Endothelial cell of umbilical vein (primary cell): ENCODE measurements around the gene ZNF174. TPM values are rescaled to one million over a fixed set of nuclear protein-coding genes. Genes with fewer than 3 reads are reported as not detected.

Experiments used
- BruUV-seq: library from RNA; stranded (reverse); fragments of 400-500 nt; replicated peaks from 2 replicates; lab custom pipeline; 2021; lab: Mats Ljungman, UMichigan
- CTCF ChIA-PET: fragments of 300-600, 350-600 bp; sonication (Branson Sonifier 250); formaldehyde crosslinking; loops from one replicate; lab custom pipeline; 2021; ENCODE audit warnings: antibody characterized with exemption, inconsistent platforms; lab: Charles Lee
- POLR2A ChIA-PET: fragments of 300-600, 350-600 bp; sonication (Branson Sonifier 250); formaldehyde crosslinking; loops from one replicate; lab custom pipeline; 2021; ENCODE audit warnings: antibody characterized with exemption, inconsistent platforms; lab: Charles Lee
- DNase-seq: peaks from one replicate; pipeline ENCODE4 v3.0.0-alpha.2; 2011; ENCODE audit warnings: low read depth, low spot score
- FAIRE-seq: peaks from 2 replicates; lab custom pipeline; 2011; peaks lifted over from hg19 to GRCh38; lab: Jason Lieb, UNC
- H2AFZ ChIP-seq: 2 replicates; pipeline ENCODE4 v1.6.0; 2012; ENCODE audit warnings: low read depth, low read length, control low read depth, inconsistent platforms
- H3K27ac ChIP-seq: 2 replicates; pipeline ENCODE4 v1.5.1; 2011; ENCODE audit warnings: low read depth, mild to moderate bottlenecking, control low read depth, low read length, moderate library complexity; ENCODE audit not compliant: insufficient read depth
- H3K27me3 ChIP-seq, 2 experiments: 2 replicates each; pipeline versions ENCODE4 v1.6.0 to v1.6.1; 2011; ENCODE audit warnings: low read length in 2 of 2, mixed read lengths in 1 of 2; ENCODE audit not compliant: control insufficient read depth in 2 of 2, insufficient read depth in 2 of 2
- H3K36me3 ChIP-seq, 2 experiments: 2 replicates in 1 of 2; 3 replicates in 1 of 2; pipeline ENCODE4 v1.5.1; 2011; ENCODE audit warnings: low read length in 2 of 2, mild to moderate bottlenecking in 1 of 2, moderate library complexity in 1 of 2; ENCODE audit not compliant: control insufficient read depth in 2 of 2, insufficient read depth in 2 of 2; ENCODE audit errors: extremely low read depth in 1 of 2
- H3K4me1 ChIP-seq: 3 replicates; pipeline ENCODE4 v1.5.1; 2011; ENCODE audit warnings: mild to moderate bottlenecking, low read length; ENCODE audit not compliant: control insufficient read depth, insufficient read depth; ENCODE audit errors: extremely low read depth
- H3K4me2 ChIP-seq: 2 replicates; pipeline ENCODE4 v1.6.1; 2011; ENCODE audit warnings: low read length, control low read depth, mixed read lengths; ENCODE audit not compliant: insufficient read depth
- H3K4me3 ChIP-seq, 3 experiments: fragments of 200-600 bp in 1 of 3; sonication (generic), shearing (Covaris generic) in 1 of 3; replicated peaks in 1 of 3; 2 replicates each; pipeline ENCODE4 v1.5.1; 2011 to 2016; ENCODE audit warnings: control low read depth in 3 of 3, low read length in 3 of 3, mild to moderate bottlenecking in 2 of 3, inconsistent platforms in 1 of 3, low read depth in 1 of 3, moderate library complexity in 1 of 3; ENCODE audit not compliant: insufficient read depth in 1 of 3
- H3K79me2 ChIP-seq: 2 replicates; pipeline ENCODE4 v1.6.0; 2012; ENCODE audit warnings: low read length, inconsistent platforms; ENCODE audit not compliant: control insufficient read depth, insufficient read depth
- H3K9ac ChIP-seq: replicated peaks from 2 replicates; pipeline ENCODE3; 2011; ENCODE audit warnings: low read length, control low read depth; ENCODE audit not compliant: insufficient read depth; ENCODE audit errors: extremely low read depth
- H3K9me1 ChIP-seq: replicated peaks from 3 replicates; pipeline ENCODE4 v1.6.0; 2011; ENCODE audit warnings: mild to moderate bottlenecking, low read length; ENCODE audit not compliant: control insufficient read depth, insufficient read depth; ENCODE audit errors: extremely low read depth
- H3K9me3 ChIP-seq: replicated peaks from 2 replicates; pipeline ENCODE4 v1.5.1; 2012; ENCODE audit warnings: low read length, inconsistent platforms; ENCODE audit not compliant: control insufficient read depth, insufficient read depth
- H4K20me1 ChIP-seq: replicated peaks from 2 replicates; pipeline ENCODE3; 2011; ENCODE audit warnings: mild to moderate bottlenecking, low read length; ENCODE audit not compliant: control insufficient read depth, insufficient read depth; ENCODE audit errors: extremely low read depth
- EZH2 ChIP-seq: IDR thresholded peaks from 2 replicates; pipeline ENCODE4 v1.6.1; 2012; ENCODE audit warnings: borderline replicate concordance, low read depth, mild to moderate bottlenecking, moderate library complexity, low read length, inconsistent platforms; ENCODE audit not compliant: severe bottlenecking
- FOS ChIP-seq: IDR thresholded peaks from 2 replicates; pipeline ENCODE4 v1.6.1; 2011; ENCODE audit warnings: mild to moderate bottlenecking, low read length, moderate library complexity, borderline replicate concordance; ENCODE audit not compliant: insufficient read depth
- GATA2 ChIP-seq: IDR thresholded peaks from 2 replicates; pipeline ENCODE4 v1.7.0; 2011; ENCODE audit warnings: low read depth, mild to moderate bottlenecking, moderate library complexity, mixed read lengths, low read length; ENCODE audit not compliant: insufficient read length, insufficient read depth
- JUN ChIP-seq: IDR thresholded peaks from 2 replicates; pipeline ENCODE4 v1.6.1; 2011; ENCODE audit warnings: borderline replicate concordance, low read depth; ENCODE audit not compliant: insufficient read length, insufficient read depth
- MYC ChIP-seq: IDR thresholded peaks from one replicate; pipeline ENCODE4 v1.6.1; 2011; ENCODE audit warnings: mild to moderate bottlenecking, low read depth, low read length
- POLR2A ChIP-seq: IDR thresholded peaks from 2 replicates; pipeline ENCODE4 v1.6.1; 2012; ENCODE audit warnings: low read depth, mild to moderate bottlenecking, control low read depth, low read length
- POLR2AphosphoS5 ChIP-seq: IDR thresholded peaks from 2 replicates; pipeline ENCODE4 v1.6.1; 2012; ENCODE audit warnings: low read depth, mild to moderate bottlenecking, control low read depth, low read length, moderate library complexity; ENCODE audit not compliant: insufficient read depth
- dilution Hi-C: fragments of 300-500 bp; cut with MboI; formaldehyde crosslinking; loops from one replicate; pipeline ENCODE4 v1.15.0; 2019; ENCODE audit warnings: low sequenced_read_pairs; ENCODE audit not compliant: extremely low pct_ligation_motif_present
- intact Hi-C: fragments of 100-400 bp; cut with micrococcal nuclease; formaldehyde crosslinking; loops from one replicate; pipeline ENCODE4 v1.10.0; 2022
- polyA plus RNA-seq, 4 experiments: library from polyadenylated mRNA; depleted of rRNA in 3 of 4; stranded (reverse) in 3 of 4; unstranded in 1 of 4; fragments of >200 nt; gene quantifications; 2 replicates each; pipeline versions ENCODE4 v1.2.1 to v1.2.3, GENCODE V29; 2011 to 2012; ENCODE audit warnings: missing spikeins in 1 of 4
- total RNA-seq: library from RNA; stranded (reverse); gene quantifications from 2 replicates; pipeline ENCODE4 v1.2.3, GENCODE V29; 2021
- TF ChIP-seq, protein P1 (sequence below), 2 donors: IDR thresholded peaks; 1 replicate in 1 of 2; 2 replicates in 1 of 2; pipeline ENCODE4 v1.5.1; 2011; ENCODE audit warnings: low read length in 2 of 2, mild to moderate bottlenecking in 2 of 2, moderate library complexity in 2 of 2, control low read depth in 1 of 2, inconsistent platforms in 1 of 2, low read depth in 1 of 2; ENCODE audit not compliant: insufficient read depth in 1 of 2; ENCODE audit errors: extremely low read depth in 1 of 2
- TF ChIP-seq, protein P2 (sequence below): IDR thresholded peaks from 2 replicates; pipeline ENCODE4 v1.6.1; 2011; ENCODE audit not compliant: insufficient read depth, insufficient read length

Gene ZNF174
- total and polyA plus RNA-seq, 2 donors (not counting 3 experiments of a cell fraction or from before 2014, with no cell fraction given), result 7.1 to 9.1 TPM

DNA sequence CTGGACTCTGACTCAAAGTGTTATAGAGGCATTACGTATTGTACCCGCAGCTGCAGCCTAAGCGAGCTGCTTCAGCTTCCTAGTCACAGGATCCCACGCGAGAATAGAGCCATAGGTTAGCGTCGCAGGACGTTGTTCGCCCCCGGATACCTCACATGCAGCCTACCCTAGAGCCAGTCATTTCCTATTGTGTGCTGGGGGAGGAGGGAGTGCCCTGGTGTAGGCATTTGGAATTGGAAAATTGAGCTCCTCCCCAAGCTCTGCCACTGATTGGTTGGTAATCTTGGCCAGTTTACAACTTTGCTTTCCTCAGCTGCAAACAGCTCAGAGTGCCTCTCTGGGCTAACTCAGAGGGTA is 43.0 kb downstream of the ZNF174 start:
- H4K20me1 ChIP-seq, result no peaks in the 10 kb centered on the region
- DNase-seq (peak; percentile 87), FAIRE-seq (no peak)
- peak overlapping the region; percentile 92 for H3K27ac ChIP-seq
- no peaks in the 10 kb centered on the region for H3K27me3 ChIP-seq
- POLR2A ChIA-PET, result interaction anchor here (0.6 to 1.4 kb wide), 6 partner anchors 13 to 342 kb away, joined by 3 to 6 read pairs (median 5); partner anchors contain the start of genes ZNF174, ZNF263 and ZSCAN32
- peak overlapping the region; percentile 45 to 78 (median 69) for H3K4me3 ChIP-seq
- CTCF ChIA-PET, result interaction anchor here (0.6 to 2.9 kb wide), 5 partner anchors 13 to 412 kb away, joined by 3 to 16 read pairs (median 5); partner anchors contain the start of gene CLUAP1
- peak; percentile 41 for TF ChIP-seq POLR2AphosphoS5
- TF ChIP-seq, protein P1, sequence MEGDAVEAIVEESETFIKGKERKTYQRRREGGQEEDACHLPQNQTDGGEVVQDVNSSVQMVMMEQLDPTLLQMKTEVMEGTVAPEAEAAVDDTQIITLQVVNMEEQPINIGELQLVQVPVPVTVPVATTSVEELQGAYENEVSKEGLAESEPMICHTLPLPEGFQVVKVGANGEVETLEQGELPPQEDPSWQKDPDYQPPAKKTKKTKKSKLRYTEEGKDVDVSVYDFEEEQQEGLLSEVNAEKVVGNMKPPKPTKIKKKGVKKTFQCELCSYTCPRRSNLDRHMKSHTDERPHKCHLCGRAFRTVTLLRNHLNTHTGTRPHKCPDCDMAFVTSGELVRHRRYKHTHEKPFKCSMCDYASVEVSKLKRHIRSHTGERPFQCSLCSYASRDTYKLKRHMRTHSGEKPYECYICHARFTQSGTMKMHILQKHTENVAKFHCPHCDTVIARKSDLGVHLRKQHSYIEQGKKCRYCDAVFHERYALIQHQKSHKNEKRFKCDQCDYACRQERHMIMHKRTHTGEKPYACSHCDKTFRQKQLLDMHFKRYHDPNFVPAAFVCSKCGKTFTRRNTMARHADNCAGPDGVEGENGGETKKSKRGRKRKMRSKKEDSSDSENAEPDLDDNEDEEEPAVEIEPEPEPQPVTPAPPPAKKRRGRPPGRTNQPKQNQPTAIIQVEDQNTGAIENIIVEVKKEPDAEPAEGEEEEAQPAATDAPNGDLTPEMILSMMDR (IDR thresholded peaks at IDR 0.05; ENCODE audit: extremely low read depth in 1 of 2, insufficient read depth in 1 of 2, low read depth in 1 of 2, low read length in 2 of 2), result no peak
- TF ChIP-seq POLR2A, result peak; percentile 66
- no peak for TF ChIP-seq EZH2
- TF ChIP-seq FOS, result peak; percentile 6
- TF ChIP-seq MYC, result no peak
- BruUV-seq, result no TSS peak
- intact Hi-C loops (no loop called here), dilution Hi-C loops (no loop called here)
- H3K9ac ChIP-seq, result peak overlapping the region; percentile 96
- no peaks in the 10 kb centered on the region for H3K9me3 ChIP-seq
- peaks cover 3% of the 10 kb centered on the region for H3K4me1 ChIP-seq
- peaks cover 0 to 2% of the 10 kb centered on the region in 2 experiments for H3K36me3 ChIP-seq
- peak overlapping the region; percentile 86 for H3K4me2 ChIP-seq
- no peaks in the 10 kb centered on the region for H3K9me1 ChIP-seq
- H2AFZ ChIP-seq, result peak overlapping the region; percentile 26
- H3K79me2 ChIP-seq, result peaks cover 18% of the 10 kb centered on the region

DNA sequence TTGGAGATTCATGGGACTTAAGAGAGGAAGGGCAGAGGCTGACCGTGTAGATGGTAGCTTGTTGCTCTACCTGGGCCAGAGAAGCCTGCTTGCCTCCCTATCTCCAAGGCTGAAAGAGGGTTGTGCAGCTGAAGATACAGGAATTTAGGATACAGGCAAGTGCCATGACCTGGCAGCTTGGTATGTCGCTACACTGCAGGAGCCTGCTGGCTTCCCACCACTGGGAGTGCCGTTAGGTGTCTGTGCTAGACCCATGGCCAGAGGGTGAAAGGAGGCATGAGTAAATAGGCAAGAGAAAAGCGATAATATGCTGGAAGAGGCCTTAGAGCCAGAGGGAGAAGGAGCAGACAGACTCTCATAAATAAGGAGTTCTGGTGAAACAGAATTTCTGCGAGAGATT is 53.1 kb downstream of the ZNF174 start:
- POLR2A ChIA-PET, result no interaction called here
- Histone ChIP-seq H4K20me1 (no peaks in the 10 kb centered on the region), H3K9me3 (no peaks in the 10 kb centered on the region), H3K36me3 (no peaks in the 10 kb centered on the region), H3K4me3 (no peak overlapping the region), H3K4me1 (peaks cover 30% of the 10 kb centered on the region), H3K9me1 (no peaks in the 10 kb centered on the region), H3K27me3 (no peaks in the 10 kb centered on the region), H3K27ac (no peak overlapping the region), H2AFZ (no peak overlapping the region), H3K9ac (no peak overlapping the region), H3K79me2 (peaks cover 10% of the 10 kb centered on the region), H3K4me2 (no peak overlapping the region)
- CTCF ChIA-PET, result no interaction called here
- dilution Hi-C loops (no loop called here), intact Hi-C loops (no loop called here)
- no peak for DNase-seq
- BruUV-seq, result no TSS peak
- TF ChIP-seq POLR2AphosphoS5 (no peak), MYC (no peak), FOS (no peak), JUN (no peak), GATA2 (no peak), EZH2 (no peak), POLR2A (no peak)
- TF ChIP-seq, protein P2, sequence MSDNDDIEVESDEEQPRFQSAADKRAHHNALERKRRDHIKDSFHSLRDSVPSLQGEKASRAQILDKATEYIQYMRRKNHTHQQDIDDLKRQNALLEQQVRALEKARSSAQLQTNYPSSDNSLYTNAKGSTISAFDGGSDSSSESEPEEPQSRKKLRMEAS, result no peak
- TF ChIP-seq, protein P1 (IDR thresholded peaks at IDR 0.05; ENCODE audit: extremely low read depth in 1 of 2, insufficient read depth in 1 of 2, low read depth in 1 of 2, low read length in 2 of 2), result no peak
- no peak for FAIRE-seq
